SK-N-SH (cell line): ENCODE measurements around the gene FMNL1. TPM values are rescaled to one million over a fixed set of nuclear protein-coding genes. Genes with fewer than 3 reads are reported as not detected.

Experiments
- CTCF ChIA-PET: fragments of 300-600, 350-600 bp; formaldehyde crosslinking; extraction: SDS; loops from one replicate; lab custom pipeline; 2021; lab: Yijun Ruan, JAX
- POLR2A ChIA-PET: fragments of 350-600 bp; sonication (Branson Sonifier 250); formaldehyde crosslinking; extraction: SDS; loops from one replicate; lab custom pipeline; 2020; ENCODE audit warnings: antibody characterized with exemption, inconsistent platforms; lab: Yijun Ruan, JAX
- DNase-seq: peaks from one replicate; pipeline ENCODE4 v3.0.0; 2012
- H2AFZ ChIP-seq: fragments of 200-600 bp; sonication (generic); 2 replicates; pipeline ENCODE4 v1.8.1; 2016; ENCODE audit warnings: antibody characterized with exemption, mild to moderate bottlenecking, low read depth
- H3F3A ChIP-seq: fragments of 200-600 bp; sonication (generic); replicated peaks from 2 replicates; pipeline ENCODE3; 2016; ENCODE audit warnings: antibody characterized with exemption, mild to moderate bottlenecking; ENCODE audit not compliant: insufficient read depth
- H3K27ac ChIP-seq, 2 experiments: fragments of 200-500 bp in 1 of 2; fragments of 200-600 bp in 1 of 2; sonication (Bioruptor generic) in 1 of 2; sonication (generic), shearing (Covaris generic) in 1 of 2; 2 replicates each; pipeline versions ENCODE4 v1.5.1 to v1.6.1; 2014 to 2016; ENCODE audit warnings: low read depth in 2 of 2, inconsistent platforms in 1 of 2, low read length in 1 of 2, mild to moderate bottlenecking in 1 of 2, mixed read lengths in 1 of 2
- H3K27me3 ChIP-seq: fragments of 200-600 bp; sonication (generic), shearing (Covaris generic); 2 replicates; pipeline ENCODE4 v1.6.1; 2016; ENCODE audit warnings: mixed run types; ENCODE audit not compliant: insufficient read depth
- H3K36me3 ChIP-seq, 2 experiments: fragments of 200-500 bp in 1 of 2; fragments of 200-600 bp in 1 of 2; sonication (Bioruptor generic) in 1 of 2; sonication (generic) in 1 of 2; replicated peaks in 1 of 2; 2 replicates each; pipeline versions ENCODE3 to v1.5.1; 2014 to 2016; ENCODE audit warnings: low read length in 1 of 2, mild to moderate bottlenecking in 1 of 2; ENCODE audit not compliant: insufficient read depth in 2 of 2, control insufficient read depth in 1 of 2
- H3K4me1 ChIP-seq, 2 experiments: fragments of 200-500 bp in 1 of 2; fragments of 200-600 bp in 1 of 2; sonication (Bioruptor generic) in 1 of 2; sonication (generic), shearing (Covaris generic) in 1 of 2; 2 replicates each; pipeline versions ENCODE4 v1.5.1 to v1.6.1; 2014 to 2016; ENCODE audit warnings: low read depth in 1 of 2, low read length in 1 of 2, mixed run types in 1 of 2; ENCODE audit not compliant: insufficient read depth in 2 of 2, control insufficient read depth in 1 of 2
- H3K4me2 ChIP-seq: fragments of 200-600 bp; sonication (generic), shearing (Covaris generic); 2 replicates; pipeline ENCODE4 v1.6.1; 2017; ENCODE audit warnings: mixed run types
- H3K4me3 ChIP-seq, 2 experiments: fragments of 200-500 bp in 1 of 2; fragments of 200-600 bp in 1 of 2; sonication (Bioruptor generic) in 1 of 2; sonication (generic), shearing (Covaris generic) in 1 of 2; 2 replicates each; pipeline versions ENCODE4 v1.5.1 to v1.8.1; 2014 to 2016; ENCODE audit warnings: low read depth in 2 of 2, inconsistent platforms in 1 of 2, low read length in 1 of 2, mild to moderate bottlenecking in 1 of 2, mixed read lengths in 1 of 2, moderate library complexity in 1 of 2
- H3K79me2 ChIP-seq: fragments of 200-600 bp; sonication (generic); 2 replicates; pipeline ENCODE4 v1.8.1; 2017; ENCODE audit warnings: mild to moderate bottlenecking; ENCODE audit not compliant: insufficient read depth
- H3K9ac ChIP-seq: fragments of 200-600 bp; sonication (generic); 2 replicates; pipeline ENCODE4 v1.6.1; 2017; ENCODE audit warnings: mixed run types
- H3K9me2 ChIP-seq: fragments of 200-600 bp; sonication (generic); 2 replicates; pipeline ENCODE4 v1.6.1; 2017; ENCODE audit warnings: mixed run types
- H3K9me3 ChIP-seq: fragments of 200-600 bp; sonication (generic); 2 replicates; pipeline ENCODE4 v1.6.1; 2017; ENCODE audit warnings: mixed run types, mild to moderate bottlenecking, moderate library complexity
- H4K20me1 ChIP-seq: fragments of 200-600 bp; sonication (generic); 2 replicates; pipeline ENCODE4 v1.6.1; 2017; ENCODE audit warnings: mild to moderate bottlenecking, mixed run types; ENCODE audit not compliant: insufficient read depth
- FOSL2 ChIP-seq: IDR thresholded peaks from 2 replicates; pipeline ENCODE4 v1.4.0; 2012; ENCODE audit warnings: low read depth, mild to moderate bottlenecking, moderate library complexity, borderline replicate concordance
- GABPA ChIP-seq: IDR thresholded peaks from 2 replicates; pipeline ENCODE4 v1.4.0; 2012; ENCODE audit warnings: low read depth, mild to moderate bottlenecking
- IRF3 ChIP-seq: fragments of 150-350 bp; IDR thresholded peaks from 2 replicates; pipeline ENCODE4 v1.6.1; 2016; ENCODE audit warnings: mild to moderate bottlenecking, low read depth, low read length
- MXI1 ChIP-seq: IDR thresholded peaks from 2 replicates; pipeline ENCODE4 v1.6.1; 2012; ENCODE audit warnings: mild to moderate bottlenecking, low read depth, low read length, improper control_type of control experiment
- NFIC ChIP-seq: IDR thresholded peaks from 2 replicates; pipeline ENCODE4 v1.4.0; 2012; ENCODE audit warnings: borderline replicate concordance
- PBX3 ChIP-seq: IDR thresholded peaks from 2 replicates; pipeline ENCODE4; 2012
- POLR2AphosphoS5 ChIP-seq: IDR thresholded peaks from 2 replicates; pipeline ENCODE4 v1.6.1; 2012; ENCODE audit warnings: low read depth, low read length
- RXRA ChIP-seq: IDR thresholded peaks from 2 replicates; pipeline ENCODE4 v1.4.0; 2012; ENCODE audit warnings: low read depth, mild to moderate bottlenecking, borderline replicate concordance
- ZBTB33 ChIP-seq: IDR thresholded peaks from 2 replicates; pipeline ENCODE4 v1.4.0; 2012; ENCODE audit warnings: low read depth, borderline replicate concordance
- WGBS: methylation state at CpG from one replicate; pipeline ENCODE4 v1.1.6; 2017; ENCODE audit warnings: low lambda C conversion rate; 5-methylcytosine and 5-hydroxymethylcytosine counted together
- polyA plus RNA-seq, 3 experiments: library from polyadenylated mRNA; depleted of rRNA; stranded (reverse); fragments of >200 nt; gene quantifications; 2 replicates each; pipeline ENCODE4 v1.2.3, GENCODE V29; 2012

The FMNL1 gene
- polyA plus RNA-seq, 1 of the 3 experiments (the other 2 are of a cell fraction), result 2.8 TPM

- Histone ChIP-seq H3K9ac (no peak overlapping the region), H3K79me2 (no peaks in the 10 kb centered on the region), H3K9me2 (no peaks in the 10 kb centered on the region), H3K4me3 (no peak overlapping the region), H3K4me2 (no peak overlapping the region), H3F3A (peaks cover 7% of the 10 kb centered on the region), H3K4me1 (peaks cover 0 to under 1% of the 10 kb centered on the region in 2 experiments; a peak in 1 of 4 replicates), H3K27ac (no peak overlapping the region), H3K27me3 (no peaks in the 10 kb centered on the region), H3K9me3 (no peaks in the 10 kb centered on the region), H2AFZ (no peak overlapping the region), H3K36me3 (no peaks in the 10 kb centered on the region), H4K20me1 (no peaks in the 10 kb centered on the region)
- POLR2A ChIA-PET, result no interaction called here
- 93% methylated on average over 4 of the region's 4 CpGs for WGBS
- TF ChIP-seq ZBTB33 (no peak), RXRA (no peak)
- no peak for DNase-seq
- CTCF ChIA-PET, result interaction anchor here (0.7 to 2.8 kb wide), 3 partner anchors 35 to 130 kb away, joined by 3 to 10 read pairs (median 3); no protein-coding TSS in a partner anchor
Measured at GRCh38 chr17:45253879-45254278, 32.2 kb downstream of the FMNL1 start.

GRCh38 chr17:45255358-45255757 lies 33.7 kb downstream of the FMNL1 start:
- CTCF ChIA-PET, result interaction anchor here (0.9 to 2.8 kb wide), 6 partner anchors 9 to 131 kb away, joined by 3 to 10 read pairs (median 4); partner anchors contain the start of gene ACBD4
- Histone ChIP-seq H3F3A (peaks cover 17% of the 10 kb centered on the region), H2AFZ (no peak overlapping the region), H3K79me2 (no peaks in the 10 kb centered on the region), H3K36me3 (no peaks in the 10 kb centered on the region), H3K4me2 (no peak overlapping the region), H3K27me3 (no peaks in the 10 kb centered on the region), H3K27ac (no peak overlapping the region), H3K9me3 (no peaks in the 10 kb centered on the region), H4K20me1 (no peaks in the 10 kb centered on the region), H3K4me3 (no peak overlapping the region), H3K4me1 (no peaks in the 10 kb centered on the region; a peak in 1 of 4 replicates), H3K9me2 (no peaks in the 10 kb centered on the region), H3K9ac (no peak overlapping the region)
- no peak for TF ChIP-seq NFIC
- TF ChIP-seq RXRA, result no peak
- TF ChIP-seq PBX3, result no peak
- no peak for DNase-seq
- POLR2A ChIA-PET, result interaction anchor here (1.4 kb wide), 1 partner anchor 107 kb away, joined by 3 read pairs; the partner anchor contains the start of gene HEXIM1
- WGBS, result 93% methylated on average over 6 of the region's 8 CpGs

- H3F3A ChIP-seq, result peaks cover 25% of the 10 kb centered on the region
- no peak overlapping the region for H3K4me3 ChIP-seq
- H3K9me2 ChIP-seq, result no peaks in the 10 kb centered on the region
- no peak overlapping the region for H3K9ac ChIP-seq
- no peak for TF ChIP-seq POLR2AphosphoS5
- TF ChIP-seq FOSL2, result no peak
- TF ChIP-seq MXI1, result no peak
- TF ChIP-seq GABPA, result no peak
- TF ChIP-seq IRF3, result no peak
- H3K9me3 ChIP-seq, result no peaks in the 10 kb centered on the region
- no peak for DNase-seq
- H3K27me3 ChIP-seq, result no peaks in the 10 kb centered on the region
- 80% methylated on average over 11 of the region's 14 CpGs for WGBS
- no peak overlapping the region for H2AFZ ChIP-seq
- H3K36me3 ChIP-seq, result no peaks in the 10 kb centered on the region
- no peaks in the 10 kb centered on the region; a peak in 1 of 4 replicates for H3K4me1 ChIP-seq
- no peak overlapping the region for H3K27ac ChIP-seq
- no peak overlapping the region for H3K4me2 ChIP-seq
- H4K20me1 ChIP-seq, result no peaks in the 10 kb centered on the region
- POLR2A ChIA-PET, result no interaction called here
- H3K79me2 ChIP-seq, result no peaks in the 10 kb centered on the region
- CTCF ChIA-PET, result interaction anchor here (1.0 to 3.4 kb wide), 7 partner anchors 9 to 130 kb away, joined by 3 to 10 read pairs (median 6); no protein-coding TSS in a partner anchor
Measured at GRCh38 chr17:45256114-45256966, 34.7 kb downstream of the FMNL1 start.
